MCF 10A (cell line): ENCODE results near the gene SLC9B2. TPM values are rescaled to one million over a fixed set of nuclear protein-coding genes. Genes with fewer than 3 reads are reported as not detected.

ENCODE experiments used
- BruUV-seq: library from RNA; stranded (reverse); fragments of 400-500 nt; replicated peaks from 2 replicates; lab custom pipeline; 2021; lab: Mats Ljungman, UMichigan
- CTCF ChIA-PET: fragments of 300-600 bp; sonication (Branson Sonifier 250); formaldehyde crosslinking; extraction: SDS; loops from one replicate; lab custom pipeline; 2021; ENCODE audit warnings: antibody characterized with exemption, inconsistent platforms; lab: Yijun Ruan, JAX
- POLR2A ChIA-PET: fragments of 300-600, 350-650 bp; sonication (Branson Sonifier 250); formaldehyde crosslinking; extraction: SDS; loops from one replicate; lab custom pipeline; 2020; ENCODE audit warnings: antibody characterized with exemption, inconsistent platforms; lab: Yijun Ruan, JAX
- DNase-seq: peaks from one replicate; pipeline ENCODE4 v3.0.0-alpha.2; 2018; ENCODE audit not compliant: unreplicated experiment
- H3K27ac Mint-ChIP-seq: one replicate; pipeline ENCODE4 v1.8.0; 2022; ENCODE audit warnings: mild to moderate bottlenecking, low read depth, mixed read lengths; ENCODE audit not compliant: unreplicated experiment
- H3K27me3 Mint-ChIP-seq: one replicate; pipeline ENCODE4 v1.8.0; 2022; ENCODE audit warnings: mixed read lengths; ENCODE audit not compliant: insufficient read depth, unreplicated experiment
- H3K36me3 Mint-ChIP-seq: one replicate; pipeline ENCODE4 v1.8.0; 2022; ENCODE audit warnings: mild to moderate bottlenecking, moderate library complexity, mixed read lengths; ENCODE audit not compliant: insufficient read depth, unreplicated experiment
- H3K4me1 Mint-ChIP-seq: one replicate; pipeline ENCODE4 v1.8.0; 2022; ENCODE audit warnings: mixed read lengths; ENCODE audit not compliant: insufficient read depth, unreplicated experiment
- H3K4me3 Mint-ChIP-seq: one replicate; pipeline ENCODE4 v1.8.0; 2022; ENCODE audit warnings: mild to moderate bottlenecking, moderate library complexity, mixed read lengths; ENCODE audit not compliant: unreplicated experiment
- H3K9me3 Mint-ChIP-seq: one replicate; pipeline ENCODE4 v1.8.0; 2022; ENCODE audit warnings: mixed read lengths; ENCODE audit not compliant: unreplicated experiment
- intact Hi-C: fragments of 100-400 bp; cut with micrococcal nuclease; formaldehyde crosslinking; loops from 2 replicates; pipeline ENCODE4 v1.14.1; 2022
- total RNA-seq: library from RNA; stranded (reverse); gene quantifications from 2 replicates; pipeline ENCODE4 v1.2.3, GENCODE V29; 2022
- TF ChIP-seq, protein P1 (sequence below): fragments of 200-600 bp; IDR thresholded peaks from one replicate; pipeline ENCODE4 v1.8.0; 2022; ENCODE audit warnings: antibody characterized with exemption, mild to moderate bottlenecking; ENCODE audit not compliant: unreplicated experiment

The SLC9B2 gene
- total RNA-seq, 1 experiment from 2014 or later: 28.7 TPM

DNA sequence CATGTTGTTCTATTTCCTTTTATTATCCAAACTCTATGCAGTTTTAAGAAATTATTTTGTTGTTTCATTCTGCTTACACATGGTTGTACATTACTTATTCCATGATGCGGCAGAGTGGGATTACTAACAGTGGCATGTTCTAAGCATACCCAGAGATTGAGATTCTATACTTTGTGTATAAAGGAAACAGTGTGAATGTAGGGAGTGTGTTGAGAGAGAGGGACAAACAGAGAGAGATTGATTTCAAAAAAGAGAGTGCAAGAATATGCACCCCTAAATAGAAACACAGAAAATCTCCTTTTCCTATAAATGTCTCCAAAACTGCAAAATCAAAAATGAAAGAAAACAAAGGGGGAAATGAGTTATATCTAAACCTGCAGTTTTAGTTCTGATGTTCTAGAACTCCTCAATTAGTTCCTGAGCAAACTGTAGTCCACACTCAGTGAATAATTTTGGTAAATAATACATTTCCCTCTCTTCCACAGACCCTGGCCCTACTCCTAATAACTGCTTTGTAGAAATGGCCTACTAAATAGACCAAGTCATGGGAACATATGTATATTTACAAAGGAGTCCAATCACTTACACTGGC lies 88.0 kb downstream of the SLC9B2 start:
- H3K9me3 Mint-ChIP-seq: peaks cover 7% of the 10 kb centered on the region
- no peaks in the 10 kb centered on the region for H3K36me3 Mint-ChIP-seq
- H3K27ac Mint-ChIP-seq: no peak overlapping the region
- TF ChIP-seq, protein P1, sequence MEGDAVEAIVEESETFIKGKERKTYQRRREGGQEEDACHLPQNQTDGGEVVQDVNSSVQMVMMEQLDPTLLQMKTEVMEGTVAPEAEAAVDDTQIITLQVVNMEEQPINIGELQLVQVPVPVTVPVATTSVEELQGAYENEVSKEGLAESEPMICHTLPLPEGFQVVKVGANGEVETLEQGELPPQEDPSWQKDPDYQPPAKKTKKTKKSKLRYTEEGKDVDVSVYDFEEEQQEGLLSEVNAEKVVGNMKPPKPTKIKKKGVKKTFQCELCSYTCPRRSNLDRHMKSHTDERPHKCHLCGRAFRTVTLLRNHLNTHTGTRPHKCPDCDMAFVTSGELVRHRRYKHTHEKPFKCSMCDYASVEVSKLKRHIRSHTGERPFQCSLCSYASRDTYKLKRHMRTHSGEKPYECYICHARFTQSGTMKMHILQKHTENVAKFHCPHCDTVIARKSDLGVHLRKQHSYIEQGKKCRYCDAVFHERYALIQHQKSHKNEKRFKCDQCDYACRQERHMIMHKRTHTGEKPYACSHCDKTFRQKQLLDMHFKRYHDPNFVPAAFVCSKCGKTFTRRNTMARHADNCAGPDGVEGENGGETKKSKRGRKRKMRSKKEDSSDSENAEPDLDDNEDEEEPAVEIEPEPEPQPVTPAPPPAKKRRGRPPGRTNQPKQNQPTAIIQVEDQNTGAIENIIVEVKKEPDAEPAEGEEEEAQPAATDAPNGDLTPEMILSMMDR: no peak
- H3K27me3 Mint-ChIP-seq: no peaks in the 10 kb centered on the region
- ChIA-PET POLR2A (no interaction called here), CTCF (no interaction called here)
- BruUV-seq: no TSS peak
- no peak overlapping the region for H3K4me3 Mint-ChIP-seq
- DNase-seq: no peak
- H3K4me1 Mint-ChIP-seq: no peaks in the 10 kb centered on the region
- intact Hi-C loops: no loop called here

DNA sequence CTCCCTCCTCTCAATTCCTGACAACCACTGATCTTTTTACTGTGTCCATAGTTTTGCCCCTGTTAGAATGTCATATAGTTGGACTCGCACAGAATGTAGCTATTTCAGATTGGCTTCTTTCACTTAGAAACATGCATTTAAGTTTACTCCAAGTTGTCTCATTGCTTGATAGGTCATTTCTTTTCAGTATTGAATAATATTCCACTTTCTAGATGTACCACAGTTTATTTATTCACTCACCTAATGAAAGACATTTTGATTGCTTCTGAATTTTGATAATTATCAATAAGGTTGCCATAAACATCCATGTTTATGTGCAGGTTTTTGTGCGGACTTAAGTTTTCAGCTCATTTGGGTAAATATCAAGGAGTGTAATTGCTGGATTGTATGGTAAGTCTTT lies 95.6 kb downstream of the SLC9B2 start:
- Mint-ChIP-seq H3K27me3 (no peaks in the 10 kb centered on the region), H3K27ac (no peak overlapping the region), H3K9me3 (peaks cover 7% of the 10 kb centered on the region), H3K36me3 (no peaks in the 10 kb centered on the region), H3K4me3 (no peak overlapping the region), H3K4me1 (no peaks in the 10 kb centered on the region)
- no peak for DNase-seq
- no TSS peak for BruUV-seq
- CTCF ChIA-PET: interaction anchor here (0.5 kb wide), 1 partner anchor 15 kb away, joined by 4 read pairs; no protein-coding TSS in a partner anchor
- intact Hi-C loops: no loop called here
- TF ChIP-seq, protein P1: no peak
- POLR2A ChIA-PET: no interaction called here

Other genes starting within 250 kb of the SLC9B2 start
- 505 and 547 TPM in 2 replicates for gene UBE2D3, start 249.2 kb downstream of the SLC9B2 start, total RNA-seq
- gene CISD2, start 207.8 kb downstream of the SLC9B2 start, total RNA-seq: 35.5 and 35.8 TPM in 2 replicates
- gene SLC9B1, start 57.1 kb downstream of the SLC9B2 start, total RNA-seq: 0.77 and 0.86 TPM in 2 replicates
- gene BDH2, start 23.1 kb upstream of the SLC9B2 start, total RNA-seq: 14.3 and 17.6 TPM in 2 replicates
- gene CENPE, start 121.6 kb upstream of the SLC9B2 start, total RNA-seq: 25.2 and 32.4 TPM in 2 replicates